22Rv1 (cell line): ENCODE results near the gene NAIF1.

Experiments used
- H3K27ac ChIP-seq: fragments of 450-650 bp; 2 replicates; pipeline ENCODE4 v1.5.1; 2017
- CTCF ChIP-seq: fragments of 450-650 bp; IDR thresholded peaks from 2 replicates; pipeline ENCODE4 v1.5.1; 2017; ENCODE audit warnings: mild to moderate bottlenecking
- ZFX ChIP-seq: fragments of 450-650 bp; IDR thresholded peaks from 2 replicates; pipeline ENCODE4 v1.6.1; 2017; ENCODE audit warnings: antibody characterized with exemption, borderline replicate concordance

NAIF1 gene

DNA sequence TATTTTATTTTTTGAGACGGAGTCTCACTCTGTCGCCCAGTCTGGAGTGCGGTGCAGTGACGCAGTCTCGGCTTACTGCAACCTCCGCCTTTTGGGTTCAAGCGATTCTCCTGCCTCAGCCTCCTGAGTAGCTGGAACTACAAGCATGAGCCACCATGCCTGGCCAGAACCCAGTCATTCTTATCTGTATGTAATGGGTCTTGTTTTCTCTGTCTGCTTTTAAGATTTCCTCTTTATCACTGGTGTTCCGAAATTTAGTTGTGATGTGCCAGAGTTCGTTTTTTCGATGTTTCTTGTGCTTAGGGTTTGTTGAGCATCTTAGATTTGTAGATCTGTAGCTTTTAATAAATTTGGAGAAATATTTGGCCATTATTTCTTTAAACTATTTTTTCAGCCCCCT lies 20.1 kb upstream of the NAIF1 start:
- no peak overlapping the region for H3K27ac ChIP-seq
- no peak for TF ChIP-seq CTCF
- TF ChIP-seq ZFX = no peak

- TF ChIP-seq ZFX (no peak), CTCF (no peak)
- H3K27ac ChIP-seq = no peak overlapping the region
Observed at GRCh38 chr9:128085943-128086342, 18.8 kb upstream of the NAIF1 start.

GRCh38 chr9:128084746-128085145 lies 17.6 kb upstream of the NAIF1 start:
- TF ChIP-seq CTCF (no peak), ZFX (no peak)
- no peak overlapping the region for H3K27ac ChIP-seq

DNA sequence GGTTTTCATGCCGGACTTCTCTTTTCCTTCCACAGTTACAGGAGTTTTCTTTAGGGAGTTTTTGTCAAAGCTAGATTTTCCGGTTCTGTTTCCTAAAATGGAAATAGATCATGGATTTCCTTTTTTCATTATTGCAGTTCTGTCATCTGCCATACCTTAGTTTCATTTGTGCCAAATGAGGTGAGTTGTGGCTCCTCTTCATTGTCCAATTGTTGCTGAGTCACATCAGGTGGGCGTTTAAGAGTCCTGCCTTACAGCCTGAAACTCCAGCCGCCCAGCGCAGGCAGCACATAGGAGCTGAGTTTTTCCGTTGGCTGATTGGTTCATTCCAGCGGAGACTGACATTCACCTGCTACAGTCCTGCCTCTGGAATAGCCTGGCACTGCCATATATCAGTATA lies 15.0 kb upstream of the NAIF1 start:
- no peak for TF ChIP-seq ZFX
- TF ChIP-seq CTCF = no peak
- peak overlapping the region; percentile 64 for H3K27ac ChIP-seq

DNA sequence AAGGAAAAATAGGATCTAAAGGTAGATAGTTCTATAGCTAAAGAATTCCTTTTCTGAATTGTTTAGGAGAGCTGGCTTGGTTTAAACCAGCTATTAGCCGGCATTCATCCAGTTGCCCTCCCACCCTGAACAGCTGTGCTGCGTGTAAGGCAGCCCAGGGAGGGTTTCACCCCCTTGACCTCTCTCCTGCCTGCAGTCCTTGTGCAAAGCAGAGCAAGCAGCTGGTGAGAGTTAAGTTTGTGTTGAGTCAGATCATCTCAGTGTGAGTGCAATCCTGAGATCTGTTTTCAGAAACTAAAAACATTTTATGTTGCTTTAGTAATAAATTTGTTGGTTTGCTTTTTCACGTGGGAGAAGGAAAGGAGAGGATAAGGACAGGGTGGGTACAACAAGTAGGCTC lies 13.9 kb upstream of the NAIF1 start:
- no peak for TF ChIP-seq ZFX
- TF ChIP-seq CTCF = no peak
- peak overlapping the region; percentile 64 for H3K27ac ChIP-seq

DNA sequence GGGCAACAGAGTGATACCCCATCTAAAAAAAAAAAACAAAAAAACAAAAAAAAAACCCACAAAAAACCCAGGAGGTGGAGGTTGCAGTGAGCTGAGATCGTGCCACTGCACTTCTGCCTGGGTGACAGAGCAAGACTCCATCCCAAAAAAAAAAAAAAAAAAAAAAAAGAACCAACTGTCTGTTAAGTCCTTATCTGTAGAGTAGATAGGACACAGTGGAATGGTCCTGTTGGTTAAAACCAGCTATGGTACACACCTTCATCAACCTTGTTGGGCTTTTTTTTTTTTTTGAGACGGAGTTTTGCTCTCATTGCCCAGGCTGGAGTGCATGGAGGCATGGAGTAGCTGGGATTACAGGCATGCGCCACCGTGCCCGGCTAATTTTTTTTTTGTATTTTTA lies 13.1 kb upstream of the NAIF1 start:
- no peak overlapping the region; the same call in 1 of the 2 replicates for H3K27ac ChIP-seq
- TF ChIP-seq ZFX (no peak), CTCF (no peak)

DNA sequence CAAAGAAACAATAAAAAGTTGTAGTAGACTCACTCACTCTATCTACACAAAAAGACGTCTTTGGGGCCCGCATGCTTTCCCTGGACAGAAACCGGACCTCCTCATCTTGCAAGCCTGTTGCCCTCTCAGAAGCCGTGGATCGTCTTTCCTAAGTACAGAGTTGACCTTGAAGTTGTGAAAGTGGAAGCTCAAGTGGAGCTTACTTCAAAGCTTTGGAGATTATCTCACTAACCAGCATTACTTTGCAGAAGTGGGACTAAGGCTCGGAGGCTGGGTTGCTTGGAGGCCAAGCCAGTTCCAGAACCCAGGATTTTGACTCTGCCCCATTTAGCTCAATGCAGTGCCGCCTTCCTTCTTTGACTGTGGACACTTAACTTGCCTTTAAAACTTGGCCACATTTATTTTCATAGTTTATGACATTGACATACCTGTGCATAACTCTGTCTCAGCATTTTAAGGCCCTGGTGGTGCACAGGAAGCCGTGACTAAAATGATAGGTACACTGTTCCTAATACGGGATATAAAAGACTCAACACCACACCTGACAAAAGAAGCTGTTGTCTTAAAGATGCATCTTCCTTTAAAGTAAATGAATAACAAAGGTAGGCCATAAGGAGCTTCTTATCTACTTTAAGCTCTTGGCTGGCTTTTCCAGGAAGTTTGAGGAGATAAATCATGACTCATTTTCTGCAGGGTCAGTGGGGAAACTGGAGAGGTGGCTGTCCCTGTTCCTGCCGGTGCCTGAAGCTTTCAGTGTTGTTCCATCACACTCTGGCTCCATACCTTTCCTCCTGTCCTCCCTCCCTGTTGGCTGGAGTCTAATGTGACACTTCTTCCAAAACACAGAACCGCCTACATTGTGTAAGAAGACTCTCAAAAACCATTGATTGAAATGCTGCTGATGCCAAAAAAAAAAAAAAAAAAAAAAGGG lies 11.6 kb upstream of the NAIF1 start:
- TF ChIP-seq CTCF (no peak), ZFX (no peak)
- peak overlapping the region; percentile 75 for H3K27ac ChIP-seq
